Activated gamma-delta T cell (primary cell): ENCODE data around the gene BRAP.
"Not testable (repeated sequence)": the region's sequence is repeated elsewhere in the genome, so short reads cannot be mapped to it uniquely, and the experiment has no call there.

Source experiments
- DNase-seq: peaks from one replicate; lab custom pipeline; 2025; lab: John Stamatoyannopoulos, UW

The BRAP gene

GRCh38 chr12:111673503-111673902 lies 12.3 kb downstream of the BRAP start:
- no peak for DNase-seq

DNA sequence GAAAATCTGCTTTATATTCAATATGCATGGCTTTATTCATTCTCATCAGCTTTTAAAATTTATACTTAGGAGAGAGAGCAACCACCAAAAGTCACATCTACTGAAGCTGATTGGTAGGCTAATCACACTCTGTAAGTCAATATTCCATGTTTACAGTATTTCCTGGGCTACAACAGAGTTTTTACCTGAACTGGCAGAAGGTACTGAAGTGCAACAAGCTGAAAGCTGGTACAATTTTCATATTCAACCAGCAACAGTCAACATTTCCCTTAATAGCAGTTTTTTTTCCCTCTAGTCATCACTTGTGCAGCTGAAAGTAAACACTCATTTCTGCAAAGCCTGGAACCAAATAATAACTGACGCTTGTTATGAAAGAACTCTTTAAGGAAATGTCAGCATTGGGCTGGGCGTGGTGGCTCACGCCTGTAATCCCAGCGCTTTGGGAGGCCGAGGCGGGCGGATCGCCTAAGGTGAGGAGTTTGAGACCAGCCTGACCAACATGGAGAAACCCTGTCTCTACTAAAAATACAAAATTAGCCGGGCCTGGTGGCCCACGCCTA lies 12.9 kb downstream of the BRAP start:
- no peak for DNase-seq

- no peak for DNase-seq
Observed at GRCh38 chr12:111664961-111665865, 20.5 kb downstream of the BRAP start.

DNA sequence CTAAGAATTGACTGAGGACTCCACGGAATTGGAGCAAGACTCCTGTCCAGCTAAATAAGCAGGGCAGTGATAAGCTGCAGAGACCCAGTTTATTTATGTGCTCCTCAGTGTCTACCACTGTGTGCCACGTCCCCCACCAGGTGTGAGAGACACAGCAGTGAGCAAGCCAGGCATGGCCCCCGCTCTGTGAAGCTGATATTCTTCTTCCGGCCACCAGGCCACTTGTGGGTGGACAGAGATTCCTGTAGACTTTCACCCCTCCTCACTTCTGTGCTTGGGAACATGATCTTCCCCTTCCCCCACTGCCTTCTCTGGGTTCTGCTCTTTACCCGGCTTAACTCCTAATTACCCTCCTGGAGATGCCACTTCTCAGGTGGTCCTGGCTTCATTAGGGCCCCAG lies 21.3 kb downstream of the BRAP start:
- DNase-seq = no peak

DNA sequence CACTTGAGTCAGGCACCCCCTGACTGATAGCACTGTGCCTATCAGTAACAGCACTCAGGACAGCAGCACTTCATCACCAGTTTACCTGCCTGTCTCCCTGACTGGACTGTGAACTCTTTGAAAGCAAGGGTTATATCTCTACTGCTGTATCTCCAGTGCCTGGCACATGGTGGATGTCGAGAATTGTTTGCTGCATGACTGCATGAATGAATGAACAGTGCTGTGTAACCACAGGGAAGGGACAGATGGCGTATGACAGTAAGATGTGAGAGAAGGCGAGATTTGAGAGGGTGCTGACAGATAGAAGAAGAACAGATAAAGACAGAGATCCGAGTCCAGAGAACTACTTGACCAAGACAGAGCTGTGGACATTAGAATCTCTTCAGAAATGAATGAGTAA lies 29.7 kb downstream of the BRAP start:
- DNase-seq = no peak

GRCh38 chr12:111655356-111655755 lies 30.4 kb downstream of the BRAP start:
- DNase-seq = no peak

DNA sequence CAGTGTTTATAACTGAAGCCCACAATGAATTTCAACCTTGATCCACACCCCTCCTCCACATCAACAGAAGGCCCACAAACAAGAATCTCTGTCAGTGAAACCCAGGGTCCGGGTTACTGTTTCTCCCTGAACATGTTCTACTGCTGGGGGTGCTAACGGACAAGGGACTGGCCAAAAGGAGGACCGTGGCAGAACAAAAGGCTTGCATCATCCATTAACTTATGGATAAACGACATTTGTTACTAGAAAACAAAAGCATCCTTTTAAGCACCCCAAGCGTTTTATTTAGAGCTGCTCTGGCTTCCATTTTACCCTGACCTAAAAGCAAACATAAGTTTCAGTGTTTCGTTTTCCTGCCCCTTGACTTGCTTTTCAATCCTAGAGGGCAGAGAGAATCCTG lies 32.2 kb downstream of the BRAP start:
- DNase-seq = no peak

- not testable (repeated sequence) for DNase-seq
Observed at GRCh38 chr12:111652530-111652929, 33.2 kb downstream of the BRAP start.

GRCh38 chr12:111650912-111651311 lies 34.8 kb downstream of the BRAP start:
- no peak for DNase-seq

- DNase-seq = no peak
Observed at GRCh38 chr12:111645433-111645832, 40.3 kb downstream of the BRAP start.

GRCh38 chr12:111643427-111643826 lies 42.3 kb downstream of the BRAP start:
- no peak for DNase-seq

GRCh38 chr12:111642681-111643426 lies 42.9 kb downstream of the BRAP start:
- no peak for DNase-seq

- DNase-seq = no peak
Observed at GRCh38 chr12:111640506-111640905, 45.2 kb downstream of the BRAP start.

DNA sequence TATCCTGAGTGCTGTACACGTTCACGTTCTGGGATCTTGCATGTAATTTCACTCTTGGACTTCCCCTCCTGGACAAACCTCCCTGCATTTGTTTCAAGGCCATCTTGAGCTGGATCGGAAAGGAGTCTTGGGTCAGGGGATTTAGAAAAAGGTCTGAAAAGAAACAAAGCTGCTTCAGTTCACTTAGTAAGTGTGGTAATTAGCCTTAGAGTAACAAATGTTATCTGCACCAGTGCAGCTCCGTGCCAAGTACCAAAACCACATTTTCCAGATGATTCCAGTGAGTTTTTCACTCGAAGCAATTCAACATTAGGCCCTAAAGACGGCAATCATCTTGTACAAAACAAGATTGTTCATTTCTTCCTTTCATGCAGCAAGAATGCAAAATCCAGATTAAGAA lies 47.2 kb downstream of the BRAP start:
- no peak for DNase-seq

GRCh38 chr12:111636209-111636945 lies 49.4 kb downstream of the BRAP start:
- DNase-seq = no peak

DNA sequence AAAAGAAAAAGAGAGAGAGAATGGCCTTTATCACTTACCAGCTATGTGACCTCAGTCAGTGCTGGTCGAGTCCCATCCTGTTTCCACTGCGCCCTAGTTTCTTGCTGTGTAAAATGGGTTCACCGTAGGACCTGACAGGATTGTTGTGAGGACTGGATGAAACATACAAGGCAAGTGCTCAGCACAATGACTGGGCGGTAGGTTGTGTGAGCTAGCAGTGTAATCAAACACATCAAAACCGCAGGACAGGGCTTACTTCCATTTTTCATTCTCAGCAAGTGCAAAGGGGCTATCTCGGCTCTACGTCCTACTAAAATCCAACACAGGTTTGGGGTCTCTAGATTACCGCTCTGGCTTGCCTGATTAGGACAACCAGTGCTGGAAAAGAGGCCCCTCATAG lies 50.2 kb downstream of the BRAP start:
- no peak for DNase-seq

GRCh38 chr12:111628505-111629260 lies 57.1 kb downstream of the BRAP start:
- no peak for DNase-seq

GRCh38 chr12:111626230-111626629 lies 59.5 kb downstream of the BRAP start:
- DNase-seq = no peak

DNA sequence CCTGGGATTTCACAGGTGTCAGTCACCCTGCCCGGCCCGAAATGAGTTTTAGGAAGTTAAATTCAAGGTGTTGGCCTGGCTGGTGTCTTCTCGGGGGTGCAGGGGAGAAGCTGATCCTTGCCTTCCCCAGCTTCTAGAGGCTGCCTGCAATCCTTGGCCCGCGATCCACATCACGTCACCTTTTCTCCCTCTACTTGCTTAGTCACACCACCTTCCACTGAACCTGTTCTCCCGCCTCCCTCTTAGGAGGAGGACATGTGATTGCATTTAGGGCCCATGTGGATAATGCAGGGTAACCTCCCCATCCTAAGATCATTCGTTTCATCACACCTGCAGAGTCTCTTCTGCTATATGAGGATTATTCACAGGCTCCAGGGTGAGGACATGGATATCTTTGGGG lies 61.2 kb downstream of the BRAP start:
- no peak for DNase-seq

DNA sequence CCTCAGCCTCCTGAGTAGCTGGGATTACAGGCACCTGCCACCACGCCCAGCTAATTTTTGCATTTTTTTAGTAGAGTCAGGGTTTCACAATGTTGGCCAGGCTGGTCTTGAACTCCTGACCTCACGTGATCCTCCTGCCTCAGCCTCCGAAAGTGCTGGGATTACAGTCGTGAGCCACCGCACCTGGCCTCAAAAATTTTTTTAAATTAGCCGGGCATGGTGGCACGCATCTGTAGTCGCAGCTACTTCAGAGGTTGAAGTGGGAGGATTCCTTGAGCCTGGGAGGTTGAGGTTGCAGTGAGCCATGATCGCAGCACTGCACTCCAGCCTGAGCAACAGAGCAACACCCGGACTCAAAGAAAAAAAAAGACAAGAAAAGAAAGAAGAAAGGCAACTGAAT lies 67.9 kb downstream of the BRAP start:
- not testable (repeated sequence) for DNase-seq

GRCh38 chr12:111616177-111616623 lies 69.6 kb downstream of the BRAP start:
- no peak for DNase-seq
